Common myeloid progenitor, CD34-positive (primary cell): Measurements from ENCODE around the gene GRIK2.

ENCODE experiments used
- CTCF ChIA-PET: fragments of 350-600 bp; sonication (Branson Sonifier 250); formaldehyde crosslinking; loops from one replicate; lab custom pipeline; 2021; ENCODE audit warnings: antibody characterized with exemption; lab: Charles Lee
- POLR2A ChIA-PET: fragments of 350-600 bp; sonication (Branson Sonifier 250); formaldehyde crosslinking; loops from one replicate; lab custom pipeline; 2021; ENCODE audit warnings: antibody characterized with exemption; lab: Charles Lee
- DNase-seq, 3 donors: peaks; one replicate each; pipeline versions ENCODE4 v3.0.0 to v3.0.0-alpha.2; 2013
- H3K27ac ChIP-seq, 2 experiments: 1 replicate in 1 of 2; 2 replicates in 1 of 2; pipeline ENCODE4 v1.7.0; 2013; ENCODE audit warnings: inconsistent platforms in 2 of 2, low read length in 2 of 2, mild to moderate bottlenecking in 2 of 2, low read depth in 1 of 2, moderate library complexity in 1 of 2; ENCODE audit not compliant: severe bottlenecking in 2 of 2, insufficient read depth in 1 of 2, poor library complexity in 1 of 2
- H3K27me3 ChIP-seq, 5 experiments: replicated peaks in 2 of 5; 1 replicate in 3 of 5; 2 replicates in 2 of 5; pipeline versions ENCODE4 v1.6.1 to v1.7.0; 2013; ENCODE audit warnings: low read length in 4 of 5, mild to moderate bottlenecking in 2 of 5, moderate library complexity in 2 of 5, inconsistent platforms in 1 of 5; ENCODE audit not compliant: insufficient read depth in 5 of 5, control insufficient read depth in 4 of 5
- H3K36me3 ChIP-seq, 4 experiments: 1 replicate in 2 of 4; 2 replicates in 2 of 4; pipeline versions ENCODE4 v1.6.1 to v1.7.0; 2013; ENCODE audit warnings: low read length in 3 of 4, control low read depth in 1 of 4, mild to moderate bottlenecking in 1 of 4; ENCODE audit not compliant: control insufficient read depth in 4 of 4, insufficient read depth in 4 of 4
- H3K4me1 ChIP-seq, 4 experiments: 1 replicate in 3 of 4; 2 replicates in 1 of 4; pipeline versions ENCODE4 v1.6.1 to v1.7.1; 2013; ENCODE audit warnings: low read length in 3 of 4, mild to moderate bottlenecking in 3 of 4, control low read depth in 1 of 4, inconsistent platforms in 1 of 4, moderate library complexity in 1 of 4; ENCODE audit not compliant: control insufficient read depth in 4 of 4, insufficient read depth in 4 of 4; ENCODE audit errors: control extremely low read depth in 1 of 4
- H3K4me3 ChIP-seq, 7 experiments: 1 replicate in 4 of 7; 2 replicates in 3 of 7; pipeline versions ENCODE4 v1.5.1 to v1.7.0; 2013; ENCODE audit warnings: mild to moderate bottlenecking in 7 of 7, low read length in 6 of 7, moderate library complexity in 6 of 7, inconsistent platforms in 2 of 7, low read depth in 2 of 7, control low read depth in 1 of 7; ENCODE audit not compliant: insufficient read depth in 4 of 7, control insufficient read depth in 1 of 7; ENCODE audit errors: extremely low read depth in 1 of 7
- H3K9me3 ChIP-seq, 5 experiments: 1 replicate in 4 of 5; 2 replicates in 1 of 5; pipeline versions ENCODE4 v1.6.1 to v1.7.1; 2013; ENCODE audit warnings: low read length in 4 of 5, mild to moderate bottlenecking in 2 of 5, inconsistent platforms in 1 of 5, low read depth in 1 of 5, moderate library complexity in 1 of 5; ENCODE audit not compliant: control insufficient read depth in 4 of 5, insufficient read depth in 2 of 5; ENCODE audit errors: control extremely low read depth in 1 of 5
- WGBS: methylation state at CpG from one replicate; pipeline ENCODE4 v1.1.5; 2013; ENCODE audit not compliant: insufficient coverage; 5-methylcytosine and 5-hydroxymethylcytosine counted together

Gene GRIK2

GRCh38 chr6:101800598-101800997, 407.1 kb downstream of the GRIK2 start:
- Histone ChIP-seq H3K4me1 (no peaks in the 10 kb centered on the region), H3K9me3 (no peaks in the 10 kb centered on the region), H3K36me3 (no peaks in the 10 kb centered on the region), H3K27me3 (no peaks in the 10 kb centered on the region), H3K27ac (no peak overlapping the region), H3K4me3 (no peak overlapping the region)
- POLR2A ChIA-PET: no interaction called here
- WGBS: 87% methylated on average over 3 of the region's 3 CpGs
- CTCF ChIA-PET: no interaction called here
- DNase-seq: no peak

GRCh38 chr6:101803136-101803535, 409.6 kb downstream of the GRIK2 start:
- no peaks in the 10 kb centered on the region for H3K4me1 ChIP-seq
- H3K9me3 ChIP-seq: no peaks in the 10 kb centered on the region
- no peak overlapping the region for H3K27ac ChIP-seq
- H3K27me3 ChIP-seq: no peaks in the 10 kb centered on the region
- WGBS: 50% methylated on average over 1 of the region's 1 CpG
- CTCF ChIA-PET: no interaction called here
- DNase-seq: no peak
- POLR2A ChIA-PET: no interaction called here
- no peaks in the 10 kb centered on the region for H3K36me3 ChIP-seq
- no peak overlapping the region for H3K4me3 ChIP-seq

GRCh38 chr6:101806241-101806640, 412.7 kb downstream of the GRIK2 start:
- ChIA-PET CTCF (no interaction called here), POLR2A (no interaction called here)
- H3K4me1 ChIP-seq: no peaks in the 10 kb centered on the region
- no peak overlapping the region for H3K27ac ChIP-seq
- H3K36me3 ChIP-seq: no peaks in the 10 kb centered on the region
- H3K4me3 ChIP-seq: no peak overlapping the region
- H3K9me3 ChIP-seq: no peaks in the 10 kb centered on the region
- DNase-seq: no peak
- 100% methylated on average over 1 of the region's 1 CpG for WGBS
- H3K27me3 ChIP-seq: no peaks in the 10 kb centered on the region

DNA sequence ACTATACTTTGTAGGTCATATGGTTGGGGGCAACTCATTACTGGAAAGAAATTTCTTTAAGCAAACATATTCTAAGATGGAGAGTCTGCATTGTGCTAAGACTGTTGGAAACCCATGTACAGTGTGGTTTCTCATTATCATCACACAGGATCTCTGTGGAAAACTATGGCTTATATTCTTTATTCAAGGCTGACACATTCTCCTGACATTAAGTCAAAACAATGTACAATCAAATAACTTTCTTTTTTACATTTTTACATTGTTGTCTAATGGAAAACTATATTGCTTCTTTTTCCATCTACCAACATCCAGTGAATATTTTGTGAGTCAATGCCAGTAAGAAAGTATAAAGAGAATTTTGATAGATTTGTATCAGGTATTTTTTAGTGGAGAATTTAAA, 417.6 kb downstream of the GRIK2 start:
- Histone ChIP-seq H3K4me3 (no peak overlapping the region), H3K9me3 (no peaks in the 10 kb centered on the region), H3K27ac (no peak overlapping the region), H3K27me3 (no peaks in the 10 kb centered on the region), H3K4me1 (no peaks in the 10 kb centered on the region), H3K36me3 (no peaks in the 10 kb centered on the region)
- DNase-seq: no peak
- ChIA-PET CTCF (interaction anchor here (0.6 kb wide), 1 partner anchor 1134 kb away, joined by 4 read pairs; no protein-coding TSS in a partner anchor), POLR2A (no interaction called here)

GRCh38 chr6:101816716-101817115, 423.2 kb downstream of the GRIK2 start:
- CTCF ChIA-PET: no interaction called here
- 86% methylated on average over 3 of the region's 3 CpGs for WGBS
- no peak for DNase-seq
- Histone ChIP-seq H3K27ac (no peak overlapping the region), H3K27me3 (no peaks in the 10 kb centered on the region), H3K9me3 (no peaks in the 10 kb centered on the region), H3K36me3 (no peaks in the 10 kb centered on the region), H3K4me3 (no peak overlapping the region), H3K4me1 (no peaks in the 10 kb centered on the region)
- POLR2A ChIA-PET: no interaction called here

GRCh38 chr6:101818051-101818450, 424.5 kb downstream of the GRIK2 start:
- CTCF ChIA-PET: no interaction called here
- Histone ChIP-seq H3K36me3 (no peaks in the 10 kb centered on the region), H3K27me3 (no peaks in the 10 kb centered on the region), H3K4me1 (no peaks in the 10 kb centered on the region), H3K4me3 (no peak overlapping the region), H3K9me3 (no peaks in the 10 kb centered on the region), H3K27ac (no peak overlapping the region)
- 80% methylated on average over 1 of the region's 6 CpGs for WGBS
- POLR2A ChIA-PET: no interaction called here
- no peak for DNase-seq

DNA sequence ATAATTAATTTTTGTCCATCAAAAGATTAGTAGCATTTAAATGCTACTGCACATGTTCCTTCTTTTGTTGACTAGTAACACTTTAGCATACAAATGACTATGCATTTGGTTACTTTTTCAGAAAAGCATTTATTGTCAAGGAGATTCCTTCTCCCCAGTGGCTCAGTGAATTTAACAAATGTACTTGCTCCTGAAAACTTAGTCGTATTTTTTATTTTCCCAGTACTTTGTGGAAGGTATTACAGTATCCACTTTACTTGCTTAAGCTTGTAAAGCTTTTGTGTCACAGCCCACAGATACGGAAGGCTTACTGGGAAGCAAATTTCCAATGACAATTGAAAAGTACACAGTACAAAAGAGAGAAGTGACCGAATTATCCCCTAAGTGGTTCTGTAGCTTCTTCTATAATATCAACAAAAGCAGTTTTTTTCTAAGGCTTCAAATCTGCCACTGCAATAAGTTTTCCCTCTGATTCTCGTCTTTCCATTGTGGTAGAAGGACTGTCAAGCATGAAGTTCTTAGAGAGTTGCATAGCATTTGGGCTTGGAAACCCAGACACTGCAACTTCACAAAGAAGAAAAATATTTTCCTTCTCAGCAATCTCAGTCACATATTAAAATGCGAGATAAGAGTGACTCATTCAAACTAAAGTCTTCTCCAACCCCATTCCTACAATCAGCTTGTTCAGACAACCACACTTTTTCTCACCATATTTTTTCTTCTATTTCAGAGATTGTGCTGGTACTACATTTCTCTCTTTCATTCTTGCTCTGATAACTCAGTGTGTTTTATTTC, 431.2 kb downstream of the GRIK2 start:
- Histone ChIP-seq H3K4me3 (no peak overlapping the region), H3K27ac (no peak overlapping the region), H3K9me3 (peaks cover 0 to 4% (median 0%) of the 10 kb centered on the region in 5 experiments), H3K4me1 (no peaks in the 10 kb centered on the region), H3K27me3 (no peaks in the 10 kb centered on the region), H3K36me3 (no peaks in the 10 kb centered on the region)
- no peak for DNase-seq
- WGBS: 89% methylated on average over 4 of the region's 5 CpGs
- ChIA-PET CTCF (interaction anchor here (0.5 kb wide), 1 partner anchor 27 kb away, joined by 3 read pairs; no protein-coding TSS in a partner anchor), POLR2A (no interaction called here)
